Osteocyte (in vitro differentiated cells): ENCODE data around the gene CTCF. TPM values are rescaled to one million over a fixed set of nuclear protein-coding genes. Genes with fewer than 3 reads are reported as not detected.

Experiments used
- DNase-seq: peaks from one replicate; pipeline ENCODE4 v3.0.0; 2021; ENCODE audit warnings: mixed read lengths; ENCODE audit not compliant: unreplicated experiment; ENCODE audit errors: extremely low spot score
- H3K27ac Mint-ChIP-seq: one replicate; pipeline ENCODE4 v1.8.0; 2021; ENCODE audit warnings: mild to moderate bottlenecking, mixed read lengths; ENCODE audit not compliant: unreplicated experiment
- H3K27me3 Mint-ChIP-seq: one replicate; pipeline ENCODE4 v1.8.0; 2021; ENCODE audit warnings: mixed read lengths; ENCODE audit not compliant: unreplicated experiment
- H3K36me3 Mint-ChIP-seq: one replicate; pipeline ENCODE4 v1.8.0; 2021; ENCODE audit warnings: mixed read lengths; ENCODE audit not compliant: unreplicated experiment
- H3K4me1 Mint-ChIP-seq: one replicate; pipeline ENCODE4 v1.8.0; 2021; ENCODE audit warnings: mixed read lengths; ENCODE audit not compliant: unreplicated experiment
- H3K4me3 Mint-ChIP-seq: one replicate; pipeline ENCODE4 v1.8.0; 2021; ENCODE audit warnings: mild to moderate bottlenecking, moderate library complexity, mixed read lengths; ENCODE audit not compliant: unreplicated experiment
- H3K9me3 Mint-ChIP-seq: one replicate; pipeline ENCODE4 v1.8.0; 2021; ENCODE audit warnings: mixed read lengths; ENCODE audit not compliant: unreplicated experiment
- CTCF ChIP-seq: fragments of 200-600 bp; sonication (generic); IDR thresholded peaks from 2 replicates; pipeline ENCODE4 v1.5.0; 2021; ENCODE audit warnings: antibody characterized with exemption, mild to moderate bottlenecking, moderate library complexity
- total RNA-seq: library from RNA; stranded (reverse); gene quantifications from 2 replicates; pipeline ENCODE4 v1.2.1, GENCODE V29; 2021

Gene CTCF
- total RNA-seq, 1 donor from 2014 or later = 43.2 TPM

- H3K4me3 Mint-ChIP-seq = no peak overlapping the region
- H3K36me3 Mint-ChIP-seq = peaks cover 19% of the 10 kb centered on the region
- H3K9me3 Mint-ChIP-seq = no peaks in the 10 kb centered on the region
- DNase-seq = no peak
- no peak overlapping the region for H3K27ac Mint-ChIP-seq
- H3K27me3 Mint-ChIP-seq = no peaks in the 10 kb centered on the region
- no peak for TF ChIP-seq CTCF
- no peaks in the 10 kb centered on the region for H3K4me1 Mint-ChIP-seq
These were observed 75.3 kb downstream of the CTCF start for GRCh38 chr16:67637625-67638024.

GRCh38 chr16:67641779-67642708, 79.7 kb downstream of the CTCF start:
- DNase-seq = no peak
- Mint-ChIP-seq H3K4me1 (no peaks in the 10 kb centered on the region), H3K27me3 (no peaks in the 10 kb centered on the region), H3K36me3 (peaks cover 12% of the 10 kb centered on the region), H3K4me3 (no peak overlapping the region), H3K27ac (no peak overlapping the region), H3K9me3 (no peaks in the 10 kb centered on the region)
- TF ChIP-seq CTCF = no peak

GRCh38 chr16:67644038-67644437, 81.7 kb downstream of the CTCF start:
- H3K4me3 Mint-ChIP-seq = no peak overlapping the region
- H3K27me3 Mint-ChIP-seq = no peaks in the 10 kb centered on the region
- H3K36me3 Mint-ChIP-seq = peaks cover 7% of the 10 kb centered on the region
- no peak overlapping the region for H3K27ac Mint-ChIP-seq
- no peaks in the 10 kb centered on the region for H3K4me1 Mint-ChIP-seq
- H3K9me3 Mint-ChIP-seq = no peaks in the 10 kb centered on the region
- no peak for TF ChIP-seq CTCF
- no peak for DNase-seq

GRCh38 chr16:67645397-67646121, 83.2 kb downstream of the CTCF start:
- Mint-ChIP-seq H3K4me1 (no peaks in the 10 kb centered on the region), H3K27ac (no peak overlapping the region), H3K9me3 (no peaks in the 10 kb centered on the region), H3K36me3 (no peaks in the 10 kb centered on the region), H3K27me3 (peaks cover 8% of the 10 kb centered on the region), H3K4me3 (no peak overlapping the region)
- no peak for DNase-seq
- no peak for TF ChIP-seq CTCF

GRCh38 chr16:67647111-67647651, 84.9 kb downstream of the CTCF start:
- Mint-ChIP-seq H3K4me1 (peaks cover 2% of the 10 kb centered on the region), H3K4me3 (no peak overlapping the region), H3K27me3 (peaks cover 16% of the 10 kb centered on the region), H3K9me3 (no peaks in the 10 kb centered on the region), H3K27ac (no peak overlapping the region), H3K36me3 (no peaks in the 10 kb centered on the region)
- DNase-seq = no peak
- TF ChIP-seq CTCF = no peak
